ENCODE results near the gene TMEM89.

TMEM89 gene

DNA sequence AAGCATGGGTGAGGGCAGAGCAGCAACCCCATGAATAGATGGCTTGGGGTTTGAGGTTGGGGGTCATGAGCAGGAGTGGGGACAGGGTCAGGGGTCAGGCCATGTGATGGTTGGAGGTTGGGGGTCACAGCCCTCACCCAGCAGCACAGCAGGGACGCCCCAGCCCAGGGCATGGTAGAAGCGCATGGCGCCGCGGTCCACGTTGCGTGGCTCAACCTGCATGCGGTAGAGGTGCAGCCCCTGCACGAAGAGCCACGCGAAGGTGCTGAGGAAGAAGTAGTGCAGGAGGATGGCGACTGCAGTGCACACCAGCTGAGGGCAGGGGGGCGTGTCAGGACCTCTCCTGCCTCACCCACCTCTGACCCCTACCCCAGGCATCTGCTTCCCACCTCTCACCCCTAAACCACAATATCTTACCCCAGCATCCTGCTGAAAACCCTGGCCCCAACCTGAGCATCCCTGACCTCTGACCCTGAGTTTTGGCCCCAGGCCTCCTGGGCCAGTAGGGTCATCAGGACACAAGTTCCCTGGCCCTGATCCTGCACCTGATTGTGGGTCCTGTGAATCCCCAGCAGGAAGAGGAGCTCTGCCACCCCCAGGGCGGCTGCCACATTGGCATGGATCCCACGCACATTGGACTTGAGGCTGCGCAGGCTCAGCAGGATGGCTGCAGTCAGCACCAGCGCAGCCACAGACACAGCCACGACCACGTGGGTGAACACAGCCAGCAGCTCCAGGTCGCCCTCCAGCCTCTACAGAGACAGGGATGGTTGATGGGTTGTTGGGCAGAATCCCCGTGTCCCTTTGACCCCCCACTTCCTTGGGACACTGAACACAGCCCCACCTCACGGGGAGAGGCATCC is 23.6 kb upstream of the TMEM89 start:
- CTCF ChIA-PET = interaction anchor here (1.0 kb wide), 1 partner anchor 10 kb away, joined by 4 read pairs; the partner anchor contains the start of gene SLC26A6
- no peak for TF ChIP-seq REPIN1 (tag by site-specific recombination; IDR thresholded peaks at IDR 0.05; ENCODE audit: low read depth)
- TF ChIP-seq ZNF335 (tag by site-specific recombination; conservative IDR thresholded peaks at IDR 0.05) = no peak
- TF ChIP-seq BCL11B (tag by site-specific recombination; IDR thresholded peaks at IDR 0.05; ENCODE audit: low read depth) = peak; percentile 62; the same call in 1 of the 2 replicates
- peak; percentile 51; the same call in 1 of the 2 replicates for TF ChIP-seq KLF9 (tag by site-specific recombination; IDR thresholded peaks at IDR 0.05; ENCODE audit: low read depth)
- no peak for TF ChIP-seq ZNF704 (tag by site-specific recombination; IDR thresholded peaks at IDR 0.05)
- TF ChIP-seq, protein P1, sequence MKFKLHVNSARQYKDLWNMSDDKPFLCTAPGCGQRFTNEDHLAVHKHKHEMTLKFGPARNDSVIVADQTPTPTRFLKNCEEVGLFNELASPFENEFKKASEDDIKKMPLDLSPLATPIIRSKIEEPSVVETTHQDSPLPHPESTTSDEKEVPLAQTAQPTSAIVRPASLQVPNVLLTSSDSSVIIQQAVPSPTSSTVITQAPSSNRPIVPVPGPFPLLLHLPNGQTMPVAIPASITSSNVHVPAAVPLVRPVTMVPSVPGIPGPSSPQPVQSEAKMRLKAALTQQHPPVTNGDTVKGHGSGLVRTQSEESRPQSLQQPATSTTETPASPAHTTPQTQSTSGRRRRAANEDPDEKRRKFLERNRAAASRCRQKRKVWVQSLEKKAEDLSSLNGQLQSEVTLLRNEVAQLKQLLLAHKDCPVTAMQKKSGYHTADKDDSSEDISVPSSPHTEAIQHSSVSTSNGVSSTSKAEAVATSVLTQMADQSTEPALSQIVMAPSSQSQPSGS (tag by site-specific recombination; IDR thresholded peaks at IDR 0.05; ENCODE audit: low read depth) = no peak
- POLR2A ChIA-PET = no interaction called here
- H3K27ac ChIP-seq (ENCODE audit: extremely low read depth, low read depth, low read length) = no peak overlapping the region
- H3K4me1 ChIP-seq (ENCODE audit: control insufficient read depth, insufficient read depth, low read length) = no peaks in the 10 kb centered on the region
- H3K9me3 ChIP-seq (ENCODE audit: control insufficient read depth, insufficient read depth, low read depth, low read length) = no peaks in the 10 kb centered on the region
- no peak overlapping the region for H3K4me3 ChIP-seq (ENCODE audit: low read depth, low read length)
- no peaks in the 10 kb centered on the region for H3K36me3 ChIP-seq (ENCODE audit: control insufficient read depth in 2 of 2, insufficient read depth in 1 of 2, low read length in 2 of 2)

DNA sequence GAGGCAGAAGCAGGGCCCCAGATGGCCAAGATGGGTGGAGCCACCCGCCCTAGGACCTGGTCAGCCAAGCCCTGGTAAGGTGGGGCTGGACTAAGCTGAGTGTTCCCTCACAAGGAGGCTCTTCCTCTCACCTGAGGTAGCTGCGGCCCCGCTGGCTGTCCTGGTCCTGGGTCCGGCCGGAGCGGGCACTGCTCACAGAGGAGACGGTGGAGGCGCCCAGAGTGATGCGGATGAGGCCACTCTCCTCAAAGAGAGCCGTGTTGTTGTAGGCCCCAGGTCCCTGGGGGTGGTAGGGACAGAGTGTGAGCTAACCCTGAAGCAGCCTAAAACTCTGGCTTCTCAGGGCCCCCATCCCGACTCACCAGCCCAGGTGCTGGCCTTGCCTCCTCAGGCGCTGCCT is 21.0 kb upstream of the TMEM89 start:
- ChIA-PET POLR2A (no interaction called here), CTCF (no interaction called here)
- Histone ChIP-seq H3K4me3 (ENCODE audit: low read depth, low read length) (no peak overlapping the region), H3K9me3 (ENCODE audit: control insufficient read depth, insufficient read depth, low read depth, low read length) (no peaks in the 10 kb centered on the region), H3K36me3 (ENCODE audit: control insufficient read depth in 2 of 2, insufficient read depth in 1 of 2, low read length in 2 of 2) (no peaks in the 10 kb centered on the region), H3K4me1 (ENCODE audit: control insufficient read depth, insufficient read depth, low read length) (no peaks in the 10 kb centered on the region), H3K27ac (ENCODE audit: extremely low read depth, low read depth, low read length) (no peak overlapping the region)
- no peak for TF ChIP-seq ZNF660 (tag by site-specific recombination; IDR thresholded peaks at IDR 0.05)
- TF ChIP-seq ZNF76 (tag by site-specific recombination; IDR thresholded peaks at IDR 0.05; ENCODE audit: borderline replicate concordance, low read depth) = no peak
- no peak for TF ChIP-seq ZNF184 (tag by site-specific recombination; IDR thresholded peaks at IDR 0.05)
- TF ChIP-seq ZNF18 (tag by site-specific recombination; IDR thresholded peaks at IDR 0.05) = no peak
- no peak for TF ChIP-seq ZFP37 (tag by site-specific recombination; IDR thresholded peaks at IDR 0.05)
- no peak for TF ChIP-seq ZNF248 (tag by site-specific recombination; IDR thresholded peaks at IDR 0.05)
- no peak for TF ChIP-seq ZNF521 (tag by site-specific recombination; IDR thresholded peaks at IDR 0.05)

- ChIA-PET POLR2A (no interaction called here), CTCF (no interaction called here)
- H3K36me3 ChIP-seq (ENCODE audit: control insufficient read depth in 2 of 2, insufficient read depth in 1 of 2, low read length in 2 of 2) = no peaks in the 10 kb centered on the region
- no peak overlapping the region for H3K27ac ChIP-seq (ENCODE audit: extremely low read depth, low read depth, low read length)
- no peaks in the 10 kb centered on the region for H3K4me1 ChIP-seq (ENCODE audit: control insufficient read depth, insufficient read depth, low read length)
- no peaks in the 10 kb centered on the region for H3K9me3 ChIP-seq (ENCODE audit: control insufficient read depth, insufficient read depth, low read depth, low read length)
- no peak overlapping the region for H3K4me3 ChIP-seq (ENCODE audit: low read depth, low read length)
- TF ChIP-seq ZNF335 (tag by site-specific recombination; conservative IDR thresholded peaks at IDR 0.05) (no peak), ZBTB26 (tag by site-specific recombination; optimal IDR thresholded peaks at IDR 0.05) (no peak), ZNF132 (tag by site-specific recombination; IDR thresholded peaks at IDR 0.05; ENCODE audit: borderline replicate concordance) (no peak), PRDM1 (tag by site-specific recombination; IDR thresholded peaks at IDR 0.05) (no peak), SETDB1 (IDR thresholded peaks at IDR 0.05; ENCODE audit: insufficient read length, low read length) (no peak), ZNF473 (tag by site-specific recombination; IDR thresholded peaks at IDR 0.05) (no peak), ZNF776 (tag by site-specific recombination; IDR thresholded peaks at IDR 0.05; ENCODE audit: borderline replicate concordance) (no peak), SP3 (tag by site-specific recombination; IDR thresholded peaks at IDR 0.05) (no peak)
- TF ChIP-seq, protein P2, sequence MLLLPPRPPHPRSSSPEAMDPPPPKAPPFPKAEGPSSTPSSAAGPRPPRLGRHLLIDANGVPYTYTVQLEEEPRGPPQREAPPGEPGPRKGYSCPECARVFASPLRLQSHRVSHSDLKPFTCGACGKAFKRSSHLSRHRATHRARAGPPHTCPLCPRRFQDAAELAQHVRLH (tag by site-specific recombination; IDR thresholded peaks at IDR 0.05) = no peak
Measured at GRCh38 chr3:48641396-48641795, 19.8 kb upstream of the TMEM89 start.

Data from HEK293 (cell line).